ENCODE data around the gene CYBRD1.

CYBRD1 gene

DNA sequence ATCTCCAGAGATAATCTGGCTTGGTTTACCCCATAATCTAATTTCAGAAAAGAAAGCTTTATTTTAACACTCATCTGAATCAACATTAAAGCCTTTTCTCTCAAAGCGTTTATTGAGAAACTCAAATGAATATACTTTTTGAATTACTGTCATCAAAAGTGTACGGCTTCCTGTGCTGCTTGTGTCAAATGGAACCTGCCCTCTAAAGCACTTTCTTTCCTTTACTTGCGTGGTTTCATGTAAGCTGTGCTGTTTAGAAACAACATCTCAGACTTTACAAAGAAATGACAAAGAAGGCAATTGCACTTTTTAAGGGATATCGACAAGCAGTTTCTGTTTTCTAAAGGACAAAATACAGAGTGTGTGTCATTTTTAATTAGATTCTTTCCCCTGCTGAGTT lies 35.1 kb downstream of the CYBRD1 start:
- no peak for DNase-seq

- DNase-seq = no peak
Observed at GRCh38 chr2:171563301-171563700, 41.0 kb downstream of the CYBRD1 start.

GRCh38 chr2:171564463-171564862 lies 42.2 kb downstream of the CYBRD1 start:
- no peak for DNase-seq

DNA sequence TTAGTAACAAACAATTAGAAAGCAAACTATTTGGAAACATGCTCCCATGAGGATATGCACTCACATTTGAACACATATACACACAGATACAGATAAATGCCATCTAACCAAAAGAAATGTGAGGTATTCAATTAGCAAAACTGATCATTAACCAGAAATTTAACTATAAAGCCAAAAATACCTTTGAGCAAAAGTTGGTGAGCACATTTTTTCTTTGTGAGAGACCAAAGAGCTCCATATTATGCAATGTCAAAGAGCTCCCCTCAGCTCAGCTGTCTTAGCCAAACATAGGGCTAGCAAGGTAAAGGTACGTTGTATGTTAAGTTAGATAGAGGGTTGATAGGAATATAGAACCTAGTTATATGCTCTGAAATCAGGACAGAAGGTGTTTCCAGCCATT lies 43.8 kb downstream of the CYBRD1 start:
- no peak for DNase-seq

GRCh38 chr2:171566753-171567152 lies 44.5 kb downstream of the CYBRD1 start:
- DNase-seq = no peak

GRCh38 chr2:171568089-171568488 lies 45.8 kb downstream of the CYBRD1 start:
- DNase-seq = no peak

- DNase-seq = no peak
Observed at GRCh38 chr2:171571721-171572120, 49.4 kb downstream of the CYBRD1 start.

DNA sequence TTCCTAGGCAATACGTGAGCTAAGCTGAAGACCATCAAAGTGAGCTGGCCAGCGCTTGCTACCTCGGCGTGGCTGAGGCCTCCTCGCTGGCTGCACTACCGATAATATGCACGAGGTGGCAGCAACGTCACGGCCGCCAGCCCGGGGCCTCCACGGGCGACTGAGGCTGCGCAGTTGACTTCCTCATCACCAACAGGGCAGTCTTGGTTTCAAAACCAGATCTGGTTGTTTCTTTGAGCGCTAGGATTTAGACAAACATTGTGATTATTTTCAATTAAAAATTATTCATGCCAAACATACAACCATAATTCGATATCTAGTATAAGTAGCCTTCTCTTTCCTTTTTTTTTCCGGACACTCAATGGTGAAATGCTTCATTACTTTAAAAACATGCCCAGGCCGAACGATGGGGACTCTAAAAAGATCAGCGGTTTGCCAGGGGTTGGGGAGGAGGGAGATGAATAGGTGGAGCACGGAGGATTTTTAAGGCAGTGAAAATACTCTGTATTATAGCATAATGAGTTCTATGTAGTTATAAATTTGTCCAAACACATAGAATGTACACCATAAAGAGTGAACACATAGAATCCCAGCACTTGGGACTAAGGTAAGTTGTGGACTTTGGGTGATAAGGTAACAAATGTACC lies 52.0 kb downstream of the CYBRD1 start:
- DNase-seq = peak; percentile 69 to 82

DNA sequence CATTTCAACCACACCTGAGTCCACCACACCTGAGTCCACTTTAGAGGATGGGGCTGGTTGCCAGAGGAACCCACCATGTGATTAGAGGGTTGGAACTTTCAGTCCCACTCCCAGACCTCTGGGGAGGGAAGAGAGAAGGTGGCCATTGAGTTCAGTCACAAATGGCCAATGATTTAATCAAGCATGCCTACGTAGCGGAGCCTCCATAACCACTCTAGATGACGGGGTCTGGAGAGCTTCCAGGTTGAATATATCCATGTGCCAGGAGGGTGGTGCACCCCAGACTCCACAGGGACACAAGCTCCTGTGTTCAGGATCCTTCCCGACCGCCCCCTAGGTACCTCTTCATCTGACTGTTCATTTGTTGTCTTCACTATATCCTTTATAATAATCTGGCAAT lies 53.3 kb downstream of the CYBRD1 start:
- no peak for DNase-seq

GRCh38 chr2:171578127-171578803 lies 56.0 kb downstream of the CYBRD1 start:
- DNase-seq = no peak

DNA sequence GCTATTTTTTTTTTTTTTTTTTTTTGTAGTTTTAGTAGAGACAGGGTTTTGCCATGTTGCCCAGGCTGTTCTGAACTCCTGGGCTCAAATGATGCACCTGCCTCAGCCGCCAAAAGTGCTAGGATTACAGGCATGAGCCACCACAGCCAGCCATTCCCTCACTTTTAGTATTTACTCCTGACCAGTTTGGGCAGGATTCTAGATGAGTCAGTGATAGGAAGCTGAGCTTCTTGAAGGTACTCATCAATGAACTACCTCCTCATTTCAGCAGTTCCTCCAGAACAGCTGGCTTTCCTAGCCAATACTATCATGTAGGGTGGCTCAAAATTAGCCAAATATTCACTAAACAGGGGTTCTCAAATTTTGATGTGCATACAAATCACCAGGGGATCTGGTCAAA lies 57.2 kb downstream of the CYBRD1 start:
- DNase-seq = no peak

- DNase-seq = no peak
Observed at GRCh38 chr2:171583566-171583965, 61.3 kb downstream of the CYBRD1 start.

DNA sequence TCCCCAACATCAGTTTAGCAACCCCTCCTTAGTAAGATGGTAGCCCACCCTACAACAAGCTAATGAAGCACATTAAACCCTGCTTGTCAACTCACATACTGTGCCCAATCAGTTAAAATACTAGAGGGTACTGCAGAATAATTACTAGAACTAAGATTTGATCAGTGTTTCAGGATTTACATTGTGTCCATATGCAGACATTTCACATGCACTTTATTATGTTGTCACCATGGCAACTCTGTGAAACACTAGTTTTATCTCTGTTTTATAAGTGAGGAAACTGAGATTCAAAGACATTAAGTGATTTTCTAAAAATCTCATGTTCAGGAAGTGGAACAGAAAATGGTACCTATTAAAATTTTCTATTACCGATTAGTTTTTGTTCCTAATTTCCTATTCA lies 61.7 kb downstream of the CYBRD1 start:
- no peak for DNase-seq

DNA sequence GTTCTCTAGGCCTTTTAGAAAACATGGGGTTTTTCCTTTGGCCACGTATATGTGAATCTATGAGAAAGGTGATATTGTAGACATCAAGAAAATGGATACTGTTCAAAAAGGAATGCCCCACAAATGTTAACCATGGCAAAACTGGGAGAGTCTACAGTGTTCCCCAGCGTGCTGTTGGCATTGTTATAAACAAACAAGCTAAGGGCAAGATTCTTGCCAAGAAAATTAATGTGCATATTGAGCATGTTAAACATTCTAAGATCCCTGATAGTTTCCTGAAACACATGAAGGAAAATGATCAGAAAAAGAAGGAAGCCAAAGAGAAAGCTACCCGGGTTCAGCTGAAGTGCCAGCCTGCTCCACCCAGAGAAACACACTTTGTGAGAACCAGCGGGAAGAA lies 64.9 kb downstream of the CYBRD1 start:
- no peak for DNase-seq

- no peak for DNase-seq
Observed at GRCh38 chr2:171587567-171587966, 65.3 kb downstream of the CYBRD1 start.

DNA sequence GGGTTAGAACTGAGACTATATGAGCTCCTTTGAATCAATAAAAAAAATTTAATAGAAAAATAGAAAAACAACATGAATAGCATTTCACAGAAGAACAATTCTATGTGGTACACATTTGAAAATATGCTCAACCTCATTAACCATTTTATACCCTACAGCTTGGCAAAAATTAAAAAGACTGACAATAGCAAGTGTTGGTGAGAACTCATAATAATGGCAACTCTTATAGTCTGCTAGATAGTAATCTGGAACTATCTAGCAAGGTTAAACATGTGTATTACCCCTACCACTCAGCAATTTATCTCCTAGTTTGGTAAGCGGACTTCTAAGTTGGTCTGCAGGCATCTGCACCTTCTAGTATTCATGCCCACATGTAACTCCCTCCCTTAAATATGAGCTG lies 67.8 kb downstream of the CYBRD1 start:
- no peak for DNase-seq

GRCh38 chr2:171592036-171592555 lies 69.8 kb downstream of the CYBRD1 start:
- DNase-seq = no peak

- DNase-seq = no peak
Observed at GRCh38 chr2:171595456-171595855, 73.2 kb downstream of the CYBRD1 start.

GRCh38 chr2:171595896-171596295 lies 73.6 kb downstream of the CYBRD1 start:
- DNase-seq = no peak

DNA sequence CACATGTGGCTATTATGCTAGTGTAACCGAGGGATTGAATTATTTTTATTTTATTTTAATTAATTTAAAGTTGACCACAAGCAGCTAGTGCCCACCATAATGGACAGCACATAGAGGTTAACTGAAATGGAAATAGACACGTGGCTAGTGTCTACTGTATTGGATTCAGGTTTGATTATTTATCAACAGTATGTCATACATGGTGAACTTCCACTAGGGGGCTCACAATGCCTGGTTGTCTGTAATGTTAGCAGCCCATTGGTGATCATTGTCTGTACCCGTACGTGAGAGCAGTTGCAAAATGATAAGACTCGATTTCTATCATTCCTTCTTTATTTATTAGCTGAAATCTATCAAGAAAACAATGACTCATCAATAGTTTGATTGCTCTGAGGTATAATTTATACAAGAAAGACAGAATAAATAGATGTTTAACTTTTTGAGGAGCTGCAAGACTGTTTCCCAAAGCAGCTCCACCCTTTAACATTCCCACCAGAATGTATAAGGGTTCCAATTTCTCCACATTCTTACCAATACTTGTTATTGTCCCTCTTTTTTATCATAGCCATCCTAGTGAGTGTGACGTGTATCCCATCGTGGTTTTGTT lies 76.5 kb downstream of the CYBRD1 start:
- peak; percentile 10 to 37 for DNase-seq

DNA sequence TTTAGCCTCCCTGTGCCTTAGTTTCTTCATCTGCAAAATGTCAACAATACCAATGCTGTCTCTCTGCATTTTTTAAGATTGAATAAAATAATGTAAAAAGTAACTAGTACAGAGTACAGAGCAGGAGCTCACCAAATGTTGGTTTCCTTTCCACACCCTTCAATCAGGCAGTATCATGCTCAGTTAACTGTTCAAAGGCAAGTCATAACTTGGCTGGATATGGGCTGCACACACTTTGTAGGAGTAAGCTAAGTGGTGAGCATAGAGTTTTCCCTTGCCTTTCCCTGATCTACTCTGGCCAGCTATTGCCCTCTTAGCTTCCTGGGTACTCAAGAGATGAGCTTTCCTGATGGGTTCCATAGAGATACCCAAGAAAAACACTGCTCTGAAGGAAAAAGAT lies 77.9 kb downstream of the CYBRD1 start:
- DNase-seq = no peak

DNA sequence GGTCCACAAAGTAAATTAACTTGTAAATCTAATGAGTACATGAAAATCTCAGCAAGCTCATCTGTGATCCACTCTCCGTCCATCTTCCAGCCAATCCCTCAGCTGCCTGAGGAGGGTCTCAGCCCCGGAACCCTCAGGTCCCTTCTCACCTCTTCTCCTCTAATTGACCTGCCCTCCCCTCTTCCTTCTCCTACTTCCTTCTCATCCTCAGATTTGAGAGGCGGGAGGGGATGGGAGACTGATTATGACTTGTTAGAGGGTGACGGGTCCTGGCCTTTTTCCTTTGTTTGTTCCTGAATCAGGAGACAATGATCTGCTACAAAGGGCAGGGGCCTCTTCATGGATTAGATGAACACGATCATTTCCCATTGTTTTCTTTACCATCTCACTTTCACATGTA lies 80.1 kb downstream of the CYBRD1 start:
- no peak for DNase-seq

Measured in stimulated activated CD4-positive, alpha-beta T cell treated with anti-CD3 and anti-CD28 coated beads, Interleukin-4, amount 100 ng/mL, for 4 hours (primary cell).